Mesendoderm (in vitro differentiated cells): ENCODE measurements around the gene MESP1.

Source experiments
- DNase-seq: peaks from one replicate; pipeline ENCODE4 v3.0.0; 2013
- H2AK5ac ChIP-seq: 2 replicates; pipeline ENCODE4 v1.6.1; 2013; ENCODE audit warnings: low read length, inconsistent platforms
- H2BK120ac ChIP-seq: 2 replicates; pipeline ENCODE4 v1.6.1; 2013; ENCODE audit warnings: low read depth, mild to moderate bottlenecking, low read length, moderate library complexity, mixed read lengths
- H2BK15ac ChIP-seq: replicated peaks from 2 replicates; pipeline ENCODE4 v1.6.1; 2013; ENCODE audit warnings: low read depth, mild to moderate bottlenecking, moderate library complexity
- H2BK5ac ChIP-seq: 2 replicates; pipeline ENCODE4 v1.6.1; 2013; ENCODE audit warnings: low read length, inconsistent platforms
- H3K18ac ChIP-seq: 2 replicates; pipeline ENCODE4 v1.6.1; 2013; ENCODE audit warnings: mild to moderate bottlenecking, low read length, mixed read lengths
- H3K23ac ChIP-seq: one replicate; pipeline ENCODE4 v1.6.1; 2013; ENCODE audit warnings: low read length
- H3K27ac ChIP-seq: 2 replicates; pipeline ENCODE4 v1.5.1; 2013; ENCODE audit warnings: low read depth, mild to moderate bottlenecking, inconsistent platforms, low read length, moderate library complexity
- H3K27me3 ChIP-seq: 2 replicates; pipeline ENCODE4 v1.6.1; 2013; ENCODE audit warnings: low read length, control low read depth, mild to moderate bottlenecking, inconsistent platforms; ENCODE audit not compliant: insufficient read depth, poor library complexity
- H3K36me3 ChIP-seq: 2 replicates; pipeline ENCODE4 v1.6.1; 2013; ENCODE audit warnings: low read length, inconsistent platforms; ENCODE audit not compliant: control insufficient read depth, insufficient read depth
- H3K4ac ChIP-seq: one replicate; pipeline ENCODE4 v1.6.1; 2013; ENCODE audit warnings: low read depth, mild to moderate bottlenecking, low read length, moderate library complexity
- H3K4me1 ChIP-seq: 2 replicates; pipeline ENCODE4 v1.6.1; 2013; ENCODE audit warnings: low read depth, low read length, inconsistent platforms; ENCODE audit not compliant: control insufficient read depth
- H3K4me2 ChIP-seq: 2 replicates; pipeline ENCODE4 v1.6.1; 2013; ENCODE audit warnings: low read length
- H3K4me3 ChIP-seq: 2 replicates; pipeline ENCODE4 v1.5.1; 2013; ENCODE audit warnings: mild to moderate bottlenecking, low read length
- H3K56ac ChIP-seq: one replicate; pipeline ENCODE4 v1.6.1; 2013; ENCODE audit warnings: low read length
- H3K79me1 ChIP-seq: 2 replicates; pipeline ENCODE4 v1.6.1; 2013; ENCODE audit warnings: low read length, inconsistent platforms
- H3K79me2 ChIP-seq: 2 replicates; pipeline ENCODE4 v1.6.1; 2013; ENCODE audit warnings: mild to moderate bottlenecking, low read length; ENCODE audit not compliant: control insufficient read depth, insufficient read depth
- H3K9ac ChIP-seq: 2 replicates; pipeline ENCODE4 v1.6.1; 2013; ENCODE audit warnings: low read length, inconsistent platforms
- H4K5ac ChIP-seq: one replicate; pipeline ENCODE4 v1.6.1; 2013; ENCODE audit warnings: low read length
- H4K8ac ChIP-seq: one replicate; pipeline ENCODE4 v1.6.1; 2013; ENCODE audit warnings: low read depth, mild to moderate bottlenecking, control low read depth, low read length, moderate library complexity
- WGBS: extraction: QIAGEN DNeasy Blood & Tissue Kit; methylation state at CpG from one replicate; pipeline ENCODE4 v1.1.7; 2013; ENCODE audit warnings: low lambda C conversion rate, missing lambda C conversion rate; ENCODE audit not compliant: insufficient coverage; ENCODE audit errors: extremely low coverage; 5-methylcytosine and 5-hydroxymethylcytosine counted together

Gene MESP1

DNA sequence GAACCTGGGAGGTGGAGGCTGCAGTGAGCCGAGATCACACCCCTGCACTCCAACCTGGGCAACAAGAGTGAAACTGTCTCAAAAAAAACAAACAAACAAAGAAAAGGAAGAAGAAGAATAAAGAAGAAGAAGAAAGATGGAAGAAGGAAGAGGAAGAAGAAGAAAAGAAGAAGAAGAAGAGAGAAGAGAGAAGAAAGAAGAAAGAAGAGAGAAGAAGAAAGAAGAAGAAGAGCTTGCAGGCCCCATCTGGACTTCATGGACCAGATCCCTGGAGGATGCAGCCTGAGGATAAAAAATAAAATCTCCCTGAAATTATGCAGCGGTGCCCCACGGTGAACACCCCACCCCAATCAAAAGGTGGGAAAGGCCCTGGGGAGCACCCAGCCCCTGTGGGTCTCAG lies 8.8 kb upstream of the MESP1 start:
- no peak overlapping the region for H3K4me2 ChIP-seq
- H2BK5ac ChIP-seq = peak overlapping the region; percentile 50
- no peaks in the 10 kb centered on the region for H3K79me1 ChIP-seq
- no peak overlapping the region for H3K23ac ChIP-seq
- no peak overlapping the region for H3K27ac ChIP-seq
- H3K27me3 ChIP-seq = no peaks in the 10 kb centered on the region
- H4K5ac ChIP-seq = no peak overlapping the region
- H2BK15ac ChIP-seq = no peak overlapping the region
- peaks cover 14% of the 10 kb centered on the region for H3K4me1 ChIP-seq
- no peak overlapping the region for H4K8ac ChIP-seq
- H2AK5ac ChIP-seq = no peak overlapping the region
- DNase-seq = no peak
- H3K36me3 ChIP-seq = no peaks in the 10 kb centered on the region
- no CpG with 5 or more reads among the region's 3 CpGs for WGBS
- peak overlapping the region; percentile 88 for H3K56ac ChIP-seq
- peak overlapping the region; percentile 36 for H3K4ac ChIP-seq
- no peaks in the 10 kb centered on the region for H3K79me2 ChIP-seq
- no peak overlapping the region for H3K4me3 ChIP-seq
- no peak overlapping the region for H3K9ac ChIP-seq
- H2BK120ac ChIP-seq = no peak overlapping the region
- H3K18ac ChIP-seq = no peak overlapping the region

DNA sequence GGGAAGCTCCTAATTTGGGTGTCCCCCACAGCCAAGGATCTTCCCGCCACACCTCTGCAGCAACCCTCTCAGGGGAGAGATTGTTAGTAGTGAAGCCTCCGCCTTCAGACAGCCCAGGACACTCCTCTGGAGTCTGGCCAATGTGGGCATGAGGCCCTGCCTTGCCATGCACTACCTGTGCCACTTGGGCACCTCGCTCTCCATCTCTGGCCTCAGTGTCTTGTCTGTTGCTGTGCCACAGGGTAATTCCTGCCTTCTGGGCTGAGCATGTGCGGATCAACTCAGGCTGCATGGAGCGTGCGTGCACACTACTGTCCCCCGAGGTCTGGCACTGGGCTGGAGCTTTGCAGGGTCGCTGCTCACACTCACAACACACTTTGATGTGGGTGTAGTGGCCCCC lies 7.9 kb upstream of the MESP1 start:
- no peak for DNase-seq
- Histone ChIP-seq H3K23ac (peak overlapping the region; percentile 96), H2AK5ac (peak overlapping the region; percentile 98), H3K79me2 (no peaks in the 10 kb centered on the region), H4K8ac (no peak overlapping the region), H3K18ac (peak overlapping the region; percentile 2), H2BK120ac (no peak overlapping the region), H3K27me3 (no peaks in the 10 kb centered on the region), H3K27ac (no peak overlapping the region), H2BK15ac (no peak overlapping the region), H3K4me3 (no peak overlapping the region), H3K4ac (no peak overlapping the region), H4K5ac (peak overlapping the region; percentile 60), H3K56ac (peak overlapping the region; percentile 85), H3K36me3 (no peaks in the 10 kb centered on the region), H3K4me1 (peaks cover 14% of the 10 kb centered on the region), H2BK5ac (peak overlapping the region; percentile 93), H3K9ac (peak overlapping the region; percentile 48), H3K4me2 (no peak overlapping the region), H3K79me1 (no peaks in the 10 kb centered on the region)
- no CpG with 5 or more reads among the region's 8 CpGs for WGBS

- H2BK15ac ChIP-seq = no peak overlapping the region
- H4K5ac ChIP-seq = no peak overlapping the region
- peaks cover 14% of the 10 kb centered on the region for H3K4me1 ChIP-seq
- H3K79me1 ChIP-seq = no peaks in the 10 kb centered on the region
- H3K36me3 ChIP-seq = no peaks in the 10 kb centered on the region
- H3K4me2 ChIP-seq = no peak overlapping the region
- DNase-seq = no peak
- no peaks in the 10 kb centered on the region for H3K79me2 ChIP-seq
- peak overlapping the region; percentile 86 for H2BK5ac ChIP-seq
- H2AK5ac ChIP-seq = no peak overlapping the region
- no peak overlapping the region for H3K27ac ChIP-seq
- no peak overlapping the region for H3K4me3 ChIP-seq
- no peak overlapping the region for H4K8ac ChIP-seq
- H3K18ac ChIP-seq = no peak overlapping the region
- peak overlapping the region; percentile 37 for H3K9ac ChIP-seq
- no peak overlapping the region for H3K23ac ChIP-seq
- peak overlapping the region; percentile 79 for H3K56ac ChIP-seq
- WGBS = no CpG with 5 or more reads among the region's 8 CpGs
- H2BK120ac ChIP-seq = no peak overlapping the region
- H3K27me3 ChIP-seq = no peaks in the 10 kb centered on the region
- H3K4ac ChIP-seq = no peak overlapping the region
Observed at GRCh38 chr15:89758283-89758682, 7.2 kb upstream of the MESP1 start.

DNA sequence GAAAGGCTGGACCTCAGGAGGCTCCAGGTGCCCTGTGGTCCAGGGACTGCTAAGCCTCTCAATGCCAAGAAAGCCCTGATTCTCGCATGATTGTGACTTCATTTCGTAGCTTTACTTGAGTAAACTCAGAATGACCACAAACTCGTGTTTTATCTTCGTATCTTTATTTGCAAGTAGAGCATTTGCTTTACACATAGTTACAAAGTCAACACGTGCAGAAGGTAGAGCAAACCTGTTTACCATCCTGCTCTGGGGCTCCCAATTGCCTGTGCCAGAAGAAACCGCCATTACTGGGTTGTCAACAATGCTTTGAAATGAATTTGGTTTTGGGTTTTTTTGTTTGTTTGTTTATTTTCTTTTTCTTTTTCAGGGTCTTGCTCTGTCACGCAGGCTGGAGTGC lies 5.8 kb upstream of the MESP1 start:
- Histone ChIP-seq H3K4ac (no peak overlapping the region), H2AK5ac (no peak overlapping the region), H2BK5ac (no peak overlapping the region), H3K36me3 (no peaks in the 10 kb centered on the region), H4K8ac (no peak overlapping the region), H3K27ac (no peak overlapping the region), H3K4me1 (peaks cover 14% of the 10 kb centered on the region), H2BK15ac (no peak overlapping the region), H4K5ac (no peak overlapping the region), H3K79me1 (no peaks in the 10 kb centered on the region), H2BK120ac (no peak overlapping the region), H3K79me2 (no peaks in the 10 kb centered on the region), H3K23ac (no peak overlapping the region), H3K9ac (no peak overlapping the region), H3K27me3 (no peaks in the 10 kb centered on the region), H3K56ac (no peak overlapping the region), H3K4me3 (no peak overlapping the region), H3K18ac (no peak overlapping the region), H3K4me2 (no peak overlapping the region)
- no CpG with 5 or more reads among the region's 7 CpGs for WGBS
- DNase-seq = no peak

DNA sequence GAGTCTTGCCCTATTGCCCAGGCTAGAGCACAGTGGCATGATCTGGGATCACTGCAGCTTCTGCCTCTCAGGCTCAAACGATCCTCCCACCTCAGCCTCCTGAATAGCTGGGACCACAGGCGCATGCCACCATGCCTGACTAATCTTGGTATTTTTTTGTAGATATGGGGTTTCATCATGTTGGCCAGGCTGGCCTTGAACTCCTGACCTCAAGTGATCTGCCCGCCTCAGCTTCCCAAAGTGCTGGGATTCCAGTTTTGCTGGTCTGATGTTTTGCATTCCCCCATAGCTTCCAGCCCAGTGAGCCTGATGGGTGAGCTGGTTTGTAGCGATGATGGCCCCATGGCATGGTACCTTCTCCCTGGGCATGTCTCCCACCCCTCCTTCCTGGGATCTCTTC lies 4.7 kb upstream of the MESP1 start:
- WGBS = no CpG with 5 or more reads among the region's 4 CpGs
- Histone ChIP-seq H3K23ac (no peak overlapping the region), H2BK120ac (no peak overlapping the region), H3K27ac (no peak overlapping the region), H3K79me2 (no peaks in the 10 kb centered on the region), H2BK5ac (no peak overlapping the region), H3K18ac (no peak overlapping the region), H2AK5ac (no peak overlapping the region), H4K5ac (no peak overlapping the region), H2BK15ac (no peak overlapping the region), H3K4me2 (no peak overlapping the region), H3K9ac (no peak overlapping the region), H3K79me1 (no peaks in the 10 kb centered on the region), H3K4ac (no peak overlapping the region), H3K4me3 (no peak overlapping the region), H3K36me3 (no peaks in the 10 kb centered on the region), H3K27me3 (no peaks in the 10 kb centered on the region), H4K8ac (no peak overlapping the region), H3K4me1 (peaks cover 12% of the 10 kb centered on the region), H3K56ac (no peak overlapping the region)
- no peak for DNase-seq

DNA sequence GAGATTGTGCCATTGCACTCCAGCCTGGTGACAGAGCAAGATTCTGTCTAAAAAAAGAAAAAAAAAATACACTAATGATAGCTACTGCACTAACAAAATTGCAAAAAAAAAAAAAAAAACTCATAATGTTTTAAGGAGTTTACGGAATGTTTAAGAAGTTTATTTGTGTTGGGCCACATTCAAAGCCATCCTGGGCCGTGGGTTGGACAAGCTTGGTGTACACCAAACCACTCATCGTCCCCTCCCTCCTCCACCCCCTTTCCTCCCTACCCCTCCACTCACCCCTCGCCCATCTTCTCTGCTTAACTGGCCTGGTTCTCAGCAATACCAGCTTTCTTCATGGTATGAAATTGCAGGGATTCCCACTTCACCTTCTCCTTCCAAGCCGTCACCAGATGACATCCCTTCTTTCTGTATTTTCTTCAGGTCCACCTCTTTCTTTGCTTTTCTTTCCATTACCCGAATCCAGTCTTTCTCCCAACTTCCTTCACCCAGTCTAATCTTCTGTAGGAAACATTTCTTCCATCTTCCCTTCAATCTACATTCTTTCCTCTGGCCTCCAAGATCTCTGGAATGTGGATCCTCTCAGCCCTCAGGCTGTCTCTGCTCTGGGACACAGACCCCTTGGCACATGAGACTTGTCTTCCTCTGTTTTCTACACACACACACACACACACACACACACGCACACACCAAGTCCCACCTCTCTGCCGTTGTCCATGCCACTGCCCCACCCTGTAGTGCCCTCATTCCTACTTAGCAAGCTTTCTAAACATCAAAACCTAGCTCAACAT lies 3.5 kb upstream of the MESP1 start:
- peak; percentile 93 for DNase-seq
- Histone ChIP-seq H3K23ac (no peak overlapping the region), H3K56ac (peak overlapping the region; percentile 44), H3K4me1 (peaks cover 10% of the 10 kb centered on the region), H3K79me2 (peaks cover 7% of the 10 kb centered on the region), H3K36me3 (no peaks in the 10 kb centered on the region), H4K5ac (no peak overlapping the region), H3K9ac (no peak overlapping the region), H2BK5ac (no peak overlapping the region), H4K8ac (no peak overlapping the region), H3K79me1 (no peaks in the 10 kb centered on the region), H3K4me3 (no peak overlapping the region), H2BK15ac (no peak overlapping the region), H3K27me3 (peaks cover 3% of the 10 kb centered on the region), H3K4ac (no peak overlapping the region), H2BK120ac (no peak overlapping the region), H3K4me2 (no peak overlapping the region), H3K27ac (no peak overlapping the region), H3K18ac (no peak overlapping the region), H2AK5ac (no peak overlapping the region)
- no CpG with 5 or more reads among the region's 8 CpGs for WGBS
